ENCODE data around the gene ZBTB39.
"Not testable (repeated sequence)": the region's sequence is repeated elsewhere in the genome, so short reads cannot be mapped to it uniquely, and the experiment has no call there.

ZBTB39 gene

GRCh38 chr12:56978397-56979138 lies 27.8 kb downstream of the ZBTB39 start:
- no peak for DNase-seq

GRCh38 chr12:56977361-56977760 lies 29.0 kb downstream of the ZBTB39 start:
- DNase-seq = not testable (repeated sequence)

GRCh38 chr12:56974224-56974623 lies 32.1 kb downstream of the ZBTB39 start:
- not testable (repeated sequence) for DNase-seq

GRCh38 chr12:56968910-56969309 lies 37.4 kb downstream of the ZBTB39 start:
- not testable (repeated sequence) for DNase-seq

- DNase-seq = not testable (repeated sequence)
Observed at GRCh38 chr12:56965997-56966642, 40.2 kb downstream of the ZBTB39 start.

- DNase-seq = not testable (repeated sequence)
Observed at GRCh38 chr12:56965124-56965523, 41.2 kb downstream of the ZBTB39 start.

- DNase-seq = not testable (repeated sequence)
Observed at GRCh38 chr12:56963557-56963956, 42.8 kb downstream of the ZBTB39 start.

GRCh38 chr12:56962247-56962646 lies 44.1 kb downstream of the ZBTB39 start:
- not testable (repeated sequence) for DNase-seq

GRCh38 chr12:56958422-56958821 lies 47.9 kb downstream of the ZBTB39 start:
- DNase-seq = no peak

- no peak for DNase-seq
Observed at GRCh38 chr12:56957229-56958052, 48.9 kb downstream of the ZBTB39 start, which contains the start of gene RDH16. Gene RDH16 (minus strand): TSS chr12:56957608. CDS start chr12:56957462, 146 bp downstream.

GRCh38 chr12:56955631-56956256 lies 50.6 kb downstream of the ZBTB39 start:
- no peak for DNase-seq

GRCh38 chr12:56954958-56955355 lies 51.4 kb downstream of the ZBTB39 start:
- no peak for DNase-seq

GRCh38 chr12:56954057-56954957 lies 52.0 kb downstream of the ZBTB39 start:
- DNase-seq = no peak

GRCh38 chr12:56953314-56953713 lies 53.0 kb downstream of the ZBTB39 start:
- DNase-seq = no peak

GRCh38 chr12:56951582-56952339 lies 54.6 kb downstream of the ZBTB39 start:
- no peak for DNase-seq

GRCh38 chr12:56948881-56949280 lies 57.5 kb downstream of the ZBTB39 start:
- no peak for DNase-seq

Data from NCI-H510A treated with DMSO at 0.1 percent for 48 hours (cell line).